ENCODE data around the gene SND1.

Gene SND1

GRCh38 chr7:127689194-127689772 is 37.3 kb downstream of the SND1 start:
- Histone ChIP-seq H3K27me3 (ENCODE audit: control insufficient read depth, insufficient read depth, low read length) (no peaks in the 10 kb centered on the region), H3K9ac (ENCODE audit: low read depth, low read length) (no peak overlapping the region), H3K27ac (ENCODE audit: low read depth, low read length) (no peak overlapping the region), H3K4me3 (ENCODE audit: low read depth, low read length) (no peak overlapping the region), H3K4me1 (ENCODE audit: control insufficient read depth, insufficient read depth, low read length) (peaks cover 24% of the 10 kb centered on the region), H3K9me3 (ENCODE audit: control insufficient read depth, insufficient read depth, low read length) (no peaks in the 10 kb centered on the region), H3K36me3 (ENCODE audit: control insufficient read depth, insufficient read depth, low read length) (peaks cover 61% of the 10 kb centered on the region)

GRCh38 chr7:127690337-127690736 is 38.3 kb downstream of the SND1 start:
- Histone ChIP-seq H3K27me3 (ENCODE audit: control insufficient read depth, insufficient read depth, low read length) (no peaks in the 10 kb centered on the region), H3K36me3 (ENCODE audit: control insufficient read depth, insufficient read depth, low read length) (peaks cover 72% of the 10 kb centered on the region), H3K9me3 (ENCODE audit: control insufficient read depth, insufficient read depth, low read length) (no peaks in the 10 kb centered on the region), H3K4me1 (ENCODE audit: control insufficient read depth, insufficient read depth, low read length) (peaks cover 13% of the 10 kb centered on the region), H3K9ac (ENCODE audit: low read depth, low read length) (no peak overlapping the region), H3K27ac (ENCODE audit: low read depth, low read length) (no peak overlapping the region), H3K4me3 (ENCODE audit: low read depth, low read length) (no peak overlapping the region)

- no peak overlapping the region for H3K27ac ChIP-seq (ENCODE audit: low read depth, low read length)
- H3K36me3 ChIP-seq (ENCODE audit: control insufficient read depth, insufficient read depth, low read length): peaks cover 76% of the 10 kb centered on the region
Measured at GRCh38 chr7:127690806-127691205, 38.8 kb downstream of the SND1 start.

GRCh38 chr7:127692200-127692599 is 40.2 kb downstream of the SND1 start:
- Histone ChIP-seq H3K36me3 (ENCODE audit: control insufficient read depth, insufficient read depth, low read length) (peaks cover 77% of the 10 kb centered on the region), H3K4me1 (ENCODE audit: control insufficient read depth, insufficient read depth, low read length) (no peaks in the 10 kb centered on the region), H3K9me3 (ENCODE audit: control insufficient read depth, insufficient read depth, low read length) (no peaks in the 10 kb centered on the region), H3K9ac (ENCODE audit: low read depth, low read length) (no peak overlapping the region), H3K27ac (ENCODE audit: low read depth, low read length) (no peak overlapping the region), H3K4me3 (ENCODE audit: low read depth, low read length) (no peak overlapping the region), H3K27me3 (ENCODE audit: control insufficient read depth, insufficient read depth, low read length) (no peaks in the 10 kb centered on the region)

More at GRCh38 chr7:127690806-127691205, 38.8 kb downstream of the SND1 start:
- H3K9me3 ChIP-seq (ENCODE audit: control insufficient read depth, insufficient read depth, low read length): no peaks in the 10 kb centered on the region
- no peak overlapping the region for H3K9ac ChIP-seq (ENCODE audit: low read depth, low read length)
- H3K27me3 ChIP-seq (ENCODE audit: control insufficient read depth, insufficient read depth, low read length): no peaks in the 10 kb centered on the region
- peaks cover 8% of the 10 kb centered on the region; the same call in 1 of the 2 replicates for H3K4me1 ChIP-seq (ENCODE audit: control insufficient read depth, insufficient read depth, low read length)
- H3K4me3 ChIP-seq (ENCODE audit: low read depth, low read length): no peak overlapping the region

GRCh38 chr7:127699853-127700252 is 47.9 kb downstream of the SND1 start:
- H3K4me1 ChIP-seq (ENCODE audit: control insufficient read depth, insufficient read depth, low read length): no peaks in the 10 kb centered on the region
- no peaks in the 10 kb centered on the region for H3K27me3 ChIP-seq (ENCODE audit: control insufficient read depth, insufficient read depth, low read length)
- no peaks in the 10 kb centered on the region for H3K9me3 ChIP-seq (ENCODE audit: control insufficient read depth, insufficient read depth, low read length)
- no peak overlapping the region for H3K27ac ChIP-seq (ENCODE audit: low read depth, low read length)
- H3K9ac ChIP-seq (ENCODE audit: low read depth, low read length): no peak overlapping the region
- H3K36me3 ChIP-seq (ENCODE audit: control insufficient read depth, insufficient read depth, low read length): peaks cover 98% of the 10 kb centered on the region
- no peak overlapping the region for H3K4me3 ChIP-seq (ENCODE audit: low read depth, low read length)

GRCh38 chr7:127702052-127702652 is 50.2 kb downstream of the SND1 start:
- Histone ChIP-seq H3K27ac (ENCODE audit: low read depth, low read length) (no peak overlapping the region), H3K27me3 (ENCODE audit: control insufficient read depth, insufficient read depth, low read length) (no peaks in the 10 kb centered on the region), H3K36me3 (ENCODE audit: control insufficient read depth, insufficient read depth, low read length) (peaks cover 98% of the 10 kb centered on the region), H3K4me1 (ENCODE audit: control insufficient read depth, insufficient read depth, low read length) (no peaks in the 10 kb centered on the region), H3K9ac (ENCODE audit: low read depth, low read length) (no peak overlapping the region), H3K9me3 (ENCODE audit: control insufficient read depth, insufficient read depth, low read length) (no peaks in the 10 kb centered on the region), H3K4me3 (ENCODE audit: low read depth, low read length) (no peak overlapping the region)

GRCh38 chr7:127702938-127703337 is 50.9 kb downstream of the SND1 start:
- Histone ChIP-seq H3K27ac (ENCODE audit: low read depth, low read length) (no peak overlapping the region), H3K4me3 (ENCODE audit: low read depth, low read length) (no peak overlapping the region), H3K9ac (ENCODE audit: low read depth, low read length) (no peak overlapping the region), H3K27me3 (ENCODE audit: control insufficient read depth, insufficient read depth, low read length) (no peaks in the 10 kb centered on the region), H3K36me3 (ENCODE audit: control insufficient read depth, insufficient read depth, low read length) (peaks cover 98% of the 10 kb centered on the region), H3K4me1 (ENCODE audit: control insufficient read depth, insufficient read depth, low read length) (no peaks in the 10 kb centered on the region), H3K9me3 (ENCODE audit: control insufficient read depth, insufficient read depth, low read length) (no peaks in the 10 kb centered on the region)

GRCh38 chr7:127704211-127704610 is 52.2 kb downstream of the SND1 start:
- Histone ChIP-seq H3K4me1 (ENCODE audit: control insufficient read depth, insufficient read depth, low read length) (no peaks in the 10 kb centered on the region), H3K27me3 (ENCODE audit: control insufficient read depth, insufficient read depth, low read length) (no peaks in the 10 kb centered on the region), H3K36me3 (ENCODE audit: control insufficient read depth, insufficient read depth, low read length) (peaks cover 98% of the 10 kb centered on the region), H3K9me3 (ENCODE audit: control insufficient read depth, insufficient read depth, low read length) (no peaks in the 10 kb centered on the region), H3K4me3 (ENCODE audit: low read depth, low read length) (no peak overlapping the region), H3K9ac (ENCODE audit: low read depth, low read length) (no peak overlapping the region), H3K27ac (ENCODE audit: low read depth, low read length) (no peak overlapping the region)

- Histone ChIP-seq H3K36me3 (ENCODE audit: control insufficient read depth, insufficient read depth, low read length) (peaks cover 98% of the 10 kb centered on the region), H3K9ac (ENCODE audit: low read depth, low read length) (no peak overlapping the region), H3K27me3 (ENCODE audit: control insufficient read depth, insufficient read depth, low read length) (no peaks in the 10 kb centered on the region), H3K27ac (ENCODE audit: low read depth, low read length) (no peak overlapping the region), H3K4me1 (ENCODE audit: control insufficient read depth, insufficient read depth, low read length) (no peaks in the 10 kb centered on the region), H3K9me3 (ENCODE audit: control insufficient read depth, insufficient read depth, low read length) (no peaks in the 10 kb centered on the region), H3K4me3 (ENCODE audit: low read depth, low read length) (no peak overlapping the region)
Measured at GRCh38 chr7:127705461-127705959, 53.5 kb downstream of the SND1 start.

- Histone ChIP-seq H3K36me3 (ENCODE audit: control insufficient read depth, insufficient read depth, low read length) (peaks cover 98% of the 10 kb centered on the region), H3K4me1 (ENCODE audit: control insufficient read depth, insufficient read depth, low read length) (no peaks in the 10 kb centered on the region), H3K4me3 (ENCODE audit: low read depth, low read length) (no peak overlapping the region), H3K9me3 (ENCODE audit: control insufficient read depth, insufficient read depth, low read length) (no peaks in the 10 kb centered on the region), H3K27ac (ENCODE audit: low read depth, low read length) (no peak overlapping the region), H3K9ac (ENCODE audit: low read depth, low read length) (no peak overlapping the region), H3K27me3 (ENCODE audit: control insufficient read depth, insufficient read depth, low read length) (no peaks in the 10 kb centered on the region)
Measured at GRCh38 chr7:127706766-127707165, 54.8 kb downstream of the SND1 start.

- no peak overlapping the region for H3K4me3 ChIP-seq (ENCODE audit: low read depth, low read length)
- H3K9ac ChIP-seq (ENCODE audit: low read depth, low read length): no peak overlapping the region
- H3K9me3 ChIP-seq (ENCODE audit: control insufficient read depth, insufficient read depth, low read length): no peaks in the 10 kb centered on the region
- no peaks in the 10 kb centered on the region for H3K4me1 ChIP-seq (ENCODE audit: control insufficient read depth, insufficient read depth, low read length)
- no peak overlapping the region for H3K27ac ChIP-seq (ENCODE audit: low read depth, low read length)
- H3K27me3 ChIP-seq (ENCODE audit: control insufficient read depth, insufficient read depth, low read length): no peaks in the 10 kb centered on the region
- peaks cover 96% of the 10 kb centered on the region for H3K36me3 ChIP-seq (ENCODE audit: control insufficient read depth, insufficient read depth, low read length)
Measured at GRCh38 chr7:127708201-127708600, 56.2 kb downstream of the SND1 start.

All from HUES48 (cell line).